Measurements from ENCODE around the gene AHRR.
"Not testable (repeated sequence)": the region's sequence is repeated elsewhere in the genome, so short reads cannot be mapped to it uniquely, and the experiment has no call there.

GRCh38 chr5:279051-279665 is 42.4 kb upstream of the AHRR start:
- TF ChIP-seq CTCF (conservative IDR thresholded peaks at IDR 0.05; ENCODE audit: low read depth in 2 of 2); EZH2 (IDR thresholded peaks at IDR 0.05; ENCODE audit: low read depth, unreplicated experiment); POLR2AphosphoS5 (IDR thresholded peaks at IDR 0.05; ENCODE audit: low read depth); REST (IDR thresholded peaks at IDR 0.05; ENCODE audit: unreplicated experiment); ETS1 (IDR thresholded peaks at IDR 0.05); CREB1 (CRISPR knock-in tag; IDR thresholded peaks at IDR 0.05; ENCODE audit: low read depth); JUNB (IDR thresholded peaks at IDR 0.05; ENCODE audit: unreplicated experiment); EZH2phosphoT487 (IDR thresholded peaks at IDR 0.05; ENCODE audit: unreplicated experiment); STAT1 (IDR thresholded peaks at IDR 0.05; ENCODE audit: unreplicated experiment): not testable (repeated sequence)
